A673 (cell line): Measurements from ENCODE around the gene NCAM2.

Experiments
- EZH2 ChIP-seq: fragments of 200-600 bp; sonication (generic); IDR thresholded peaks from 2 replicates; pipeline ENCODE4 v1.6.1; 2017; ENCODE audit warnings: borderline replicate concordance, low read depth, mild to moderate bottlenecking, mixed read lengths, antibody characterized with exemption, low read length; ENCODE audit not compliant: poor library complexity, severe bottlenecking
- TF ChIP-seq, protein P1 (sequence below): fragments of 300-800, 200-600 bp; sonication (generic); conservative IDR thresholded peaks from 2 replicates; pipeline ENCODE4 v1.5.1; 2017; ENCODE audit warnings: low read depth, mild to moderate bottlenecking, antibody characterized with exemption, low read length, moderate library complexity, mixed read lengths

- TF ChIP-seq, protein P1, sequence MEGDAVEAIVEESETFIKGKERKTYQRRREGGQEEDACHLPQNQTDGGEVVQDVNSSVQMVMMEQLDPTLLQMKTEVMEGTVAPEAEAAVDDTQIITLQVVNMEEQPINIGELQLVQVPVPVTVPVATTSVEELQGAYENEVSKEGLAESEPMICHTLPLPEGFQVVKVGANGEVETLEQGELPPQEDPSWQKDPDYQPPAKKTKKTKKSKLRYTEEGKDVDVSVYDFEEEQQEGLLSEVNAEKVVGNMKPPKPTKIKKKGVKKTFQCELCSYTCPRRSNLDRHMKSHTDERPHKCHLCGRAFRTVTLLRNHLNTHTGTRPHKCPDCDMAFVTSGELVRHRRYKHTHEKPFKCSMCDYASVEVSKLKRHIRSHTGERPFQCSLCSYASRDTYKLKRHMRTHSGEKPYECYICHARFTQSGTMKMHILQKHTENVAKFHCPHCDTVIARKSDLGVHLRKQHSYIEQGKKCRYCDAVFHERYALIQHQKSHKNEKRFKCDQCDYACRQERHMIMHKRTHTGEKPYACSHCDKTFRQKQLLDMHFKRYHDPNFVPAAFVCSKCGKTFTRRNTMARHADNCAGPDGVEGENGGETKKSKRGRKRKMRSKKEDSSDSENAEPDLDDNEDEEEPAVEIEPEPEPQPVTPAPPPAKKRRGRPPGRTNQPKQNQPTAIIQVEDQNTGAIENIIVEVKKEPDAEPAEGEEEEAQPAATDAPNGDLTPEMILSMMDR, result no peak
- no peak for TF ChIP-seq EZH2
Measured at GRCh38 chr21:21000591-21001175, 2.5 kb downstream of the NCAM2 start.
